ENCODE data around the gene C4orf50. TPM values are rescaled to one million over a fixed set of nuclear protein-coding genes. Genes with fewer than 3 reads are reported as not detected.

C4orf50 gene
- total and polyA plus RNA-seq, 7 donors: under 0.01 to 0.83 (median 0.43) TPM; not detected in 1

GRCh38 chr4:6047130-6047673 is 29.0 kb upstream of the C4orf50 start:
- no peak overlapping the region for H3K27ac ChIP-seq
- DNase-seq: no peak
- H3K36me3 ChIP-seq: no peaks in the 10 kb centered on the region
- no peaks in the 10 kb centered on the region for H3K9me3 ChIP-seq
- 56 to 83% methylated on average over 15 of the region's 15 CpGs for WGBS, 2 donors
- intact Hi-C loops (cut with DNase I): no loop called here
- no peaks in the 10 kb centered on the region for H3K4me1 ChIP-seq
- peaks cover 0 to 18% (median 12%) of the 10 kb centered on the region in 3 donors for H3K27me3 ChIP-seq
- TF ChIP-seq CTCF (IDR thresholded peaks at IDR 0.05) (no peak), EP300 (IDR thresholded peaks at IDR 0.05) (no peak), POLR2A (IDR thresholded peaks at IDR 0.05) (no peak), POLR2AphosphoS5 (IDR thresholded peaks at IDR 0.05) (no peak)
- no peak overlapping the region for H3K4me3 ChIP-seq

- no peak overlapping the region for H3K27ac ChIP-seq
- no peak overlapping the region for H3K4me3 ChIP-seq
- peaks cover 0 to 18% (median 12%) of the 10 kb centered on the region in 3 donors for H3K27me3 ChIP-seq
- WGBS, 2 donors: 80 to 87% methylated on average over 14 of the region's 14 CpGs
- no peaks in the 10 kb centered on the region for H3K4me1 ChIP-seq
- TF ChIP-seq EP300 (IDR thresholded peaks at IDR 0.05) (no peak), POLR2A (IDR thresholded peaks at IDR 0.05) (no peak), CTCF (IDR thresholded peaks at IDR 0.05) (no peak), POLR2AphosphoS5 (IDR thresholded peaks at IDR 0.05) (no peak)
- DNase-seq: no peak
- no peaks in the 10 kb centered on the region for H3K9me3 ChIP-seq
- intact Hi-C loops (cut with DNase I): no loop called here
- H3K36me3 ChIP-seq: no peaks in the 10 kb centered on the region
Measured at GRCh38 chr4:6046526-6047129, 28.4 kb upstream of the C4orf50 start.

- TF ChIP-seq POLR2AphosphoS5 (IDR thresholded peaks at IDR 0.05) (no peak), CTCF (IDR thresholded peaks at IDR 0.05) (no peak), POLR2A (IDR thresholded peaks at IDR 0.05) (no peak), EP300 (IDR thresholded peaks at IDR 0.05) (no peak)
- WGBS, 2 donors: 32 to 42% methylated on average over 9 of the region's 9 CpGs
- H3K4me3 ChIP-seq: no peak overlapping the region
- H3K36me3 ChIP-seq: no peaks in the 10 kb centered on the region
- H3K27me3 ChIP-seq: peaks cover 0 to 18% (median 12%) of the 10 kb centered on the region in 3 donors
- intact Hi-C loops (cut with DNase I): no loop called here
- DNase-seq: no peak
- no peaks in the 10 kb centered on the region for H3K9me3 ChIP-seq
- no peak overlapping the region for H3K27ac ChIP-seq
- no peaks in the 10 kb centered on the region for H3K4me1 ChIP-seq
Measured at GRCh38 chr4:6044805-6045204, 26.6 kb upstream of the C4orf50 start.

- H3K4me1 ChIP-seq: no peaks in the 10 kb centered on the region
- intact Hi-C loops (cut with DNase I): no loop called here
Measured at GRCh38 chr4:6044276-6044675, 26.0 kb upstream of the C4orf50 start.

More at GRCh38 chr4:6044276-6044675, 26.0 kb upstream of the C4orf50 start:
- 41 to 52% methylated on average over 9 of the region's 9 CpGs for WGBS, 2 donors
- H3K4me3 ChIP-seq: no peak overlapping the region
- DNase-seq: no peak
- no peaks in the 10 kb centered on the region for H3K9me3 ChIP-seq
- H3K27me3 ChIP-seq: peaks cover 0 to 18% (median 12%) of the 10 kb centered on the region in 3 donors
- no peak overlapping the region for H3K27ac ChIP-seq
- H3K36me3 ChIP-seq: no peaks in the 10 kb centered on the region
- no peak for TF ChIP-seq POLR2A (IDR thresholded peaks at IDR 0.05)
- no peak for TF ChIP-seq EP300 (IDR thresholded peaks at IDR 0.05)
- TF ChIP-seq CTCF (IDR thresholded peaks at IDR 0.05): no peak
- no peak for TF ChIP-seq POLR2AphosphoS5 (IDR thresholded peaks at IDR 0.05)

All from sigmoid colon (tissue), 7 donors.